HAP-1 (cell line): ENCODE results near the gene NEDD8.

Experiments
- DNase-seq, 2 experiments: peaks; one replicate each; pipeline ENCODE4 v3.0.0-alpha.2; 2016 to 2020; ENCODE audit warnings: low spot score in 2 of 2
- H3K27me3 ChIP-seq: fragments of 250-450 bp; sonication (Bioruptor Pico); 2 replicates; pipeline ENCODE4 v1.5.1; 2020; ENCODE audit warnings: low read depth, mild to moderate bottlenecking, moderate library complexity
- H3K36me3 ChIP-seq: fragments of 250-450 bp; sonication (Bioruptor Pico); replicated peaks from 2 replicates; pipeline ENCODE4 v1.5.1; 2020; ENCODE audit warnings: mild to moderate bottlenecking
- H3K4me1 ChIP-seq: fragments of 250-450 bp; sonication (Bioruptor Pico); 2 replicates; pipeline ENCODE4 v1.5.1; 2020; ENCODE audit warnings: mild to moderate bottlenecking
- H3K4me3 ChIP-seq: fragments of 250-450 bp; sonication (Bioruptor Pico); 2 replicates; pipeline ENCODE4 v1.5.1; 2020; ENCODE audit warnings: mild to moderate bottlenecking, moderate library complexity
- H3K9me3 ChIP-seq: fragments of 250-450 bp; sonication (Bioruptor Pico); 2 replicates; pipeline ENCODE4 v1.5.1; 2020; ENCODE audit warnings: mild to moderate bottlenecking, moderate library complexity
- in situ Hi-C: fragments of 300-500 bp; cut with MboI; formaldehyde crosslinking; loops from 3 replicates; pipeline ENCODE4 v1.14.3; 2020; ENCODE audit warnings: low sequenced_read_pairs, inconsistent platforms, mixed read lengths

Gene NEDD8

DNA sequence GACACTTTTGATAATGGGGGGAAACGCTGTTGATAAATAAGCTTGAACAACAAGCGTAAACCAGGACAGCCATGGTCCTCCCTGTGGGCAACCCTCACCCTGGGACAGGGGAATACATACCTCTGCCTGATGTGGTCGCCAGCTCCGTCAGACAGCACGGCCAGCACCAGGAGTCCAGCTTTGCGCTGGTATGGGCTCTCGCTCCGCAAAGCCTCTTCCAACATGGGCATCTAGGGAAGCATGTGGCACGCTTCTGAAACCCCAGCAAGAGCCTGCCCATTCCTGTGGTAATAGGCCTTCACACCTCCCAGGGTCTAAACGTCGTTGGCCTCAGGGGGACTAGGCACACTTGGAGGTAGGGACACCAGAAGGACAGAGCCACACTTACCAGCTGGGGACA, 46.4 kb downstream of the NEDD8 start:
- Histone ChIP-seq H3K4me3 (no peak overlapping the region), H3K9me3 (no peaks in the 10 kb centered on the region), H3K36me3 (peaks cover 63% of the 10 kb centered on the region), H3K4me1 (peaks cover 8% of the 10 kb centered on the region; the same call in 1 of the 2 replicates), H3K27me3 (no peaks in the 10 kb centered on the region)
- no peak for DNase-seq
- in situ Hi-C loops: no loop called here

DNA sequence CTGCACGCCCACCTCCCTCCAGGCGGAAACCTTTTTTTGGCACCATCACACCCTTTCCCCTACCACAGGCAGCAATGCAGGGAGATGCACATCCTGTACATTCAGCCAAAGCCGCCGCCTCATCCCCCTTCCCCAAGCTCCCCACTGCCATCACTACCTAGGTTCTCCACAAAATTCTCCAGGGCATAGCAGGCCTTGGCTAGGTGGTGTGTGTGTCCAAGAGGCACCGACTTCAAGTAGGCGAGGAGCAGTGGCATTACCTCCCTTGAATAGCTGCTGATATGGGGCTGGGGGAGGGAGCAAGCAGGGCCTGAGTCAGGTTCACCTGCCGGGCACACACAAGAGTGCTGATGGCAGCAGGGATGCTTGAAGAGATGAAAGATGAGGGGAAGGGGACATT, 47.1 kb downstream of the NEDD8 start:
- H3K36me3 ChIP-seq: peaks cover 70% of the 10 kb centered on the region
- in situ Hi-C loops: no loop called here

DNA sequence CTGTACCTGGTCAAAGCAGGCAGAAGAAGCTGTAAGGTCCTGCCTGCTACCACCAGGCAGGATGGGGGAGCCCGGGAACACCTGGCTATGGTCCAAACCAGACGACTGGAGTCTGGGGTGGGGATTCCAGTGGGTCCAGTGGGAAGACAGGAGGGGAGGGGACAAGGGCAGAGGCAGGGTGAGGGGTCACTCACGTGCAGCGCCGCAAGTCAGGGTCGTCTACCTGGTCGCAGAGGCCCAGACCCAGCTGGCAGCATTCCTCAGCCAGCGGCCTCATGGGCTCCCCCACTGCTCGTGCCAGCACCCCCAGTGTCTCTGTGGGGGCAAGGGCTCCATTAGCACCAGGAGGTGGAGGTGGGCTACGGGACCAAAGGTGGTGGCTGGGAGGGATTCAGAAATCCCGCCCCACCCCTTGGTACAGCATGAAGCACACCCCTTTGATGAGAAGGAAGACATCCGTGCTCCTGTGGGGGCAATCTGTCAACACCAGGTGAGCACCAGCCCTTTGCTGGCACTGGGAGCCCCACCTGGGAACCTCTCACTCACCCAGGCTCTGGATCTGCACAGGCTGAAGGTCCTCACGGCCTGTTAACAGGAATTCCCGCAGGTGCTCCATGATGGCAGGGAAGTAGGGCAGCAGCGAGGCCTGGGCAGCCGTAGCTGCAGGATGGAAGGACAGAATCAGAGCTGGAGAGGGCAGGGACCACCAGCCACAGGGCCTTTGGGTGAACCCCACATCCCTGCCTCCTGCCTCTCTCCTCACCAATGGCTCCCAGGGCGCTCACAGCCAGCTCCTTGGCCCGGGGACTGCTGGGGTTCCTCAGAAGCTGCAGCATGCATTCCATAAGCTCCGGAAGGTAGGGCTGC, 47.8 kb downstream of the NEDD8 start:
- no peak for DNase-seq
- peaks cover 8% of the 10 kb centered on the region; the same call in 1 of the 2 replicates for H3K4me1 ChIP-seq
- H3K27me3 ChIP-seq: no peaks in the 10 kb centered on the region
- H3K36me3 ChIP-seq: peaks cover 76% of the 10 kb centered on the region
- no peaks in the 10 kb centered on the region for H3K9me3 ChIP-seq
- in situ Hi-C loops: no loop called here
- H3K4me3 ChIP-seq: no peak overlapping the region

More for the DNA sequence above, 47.1 kb downstream of the NEDD8 start:
- Histone ChIP-seq H3K9me3 (no peaks in the 10 kb centered on the region), H3K4me3 (no peak overlapping the region), H3K27me3 (no peaks in the 10 kb centered on the region), H3K4me1 (peaks cover 8% of the 10 kb centered on the region; the same call in 1 of the 2 replicates)
- DNase-seq: no peak

DNA sequence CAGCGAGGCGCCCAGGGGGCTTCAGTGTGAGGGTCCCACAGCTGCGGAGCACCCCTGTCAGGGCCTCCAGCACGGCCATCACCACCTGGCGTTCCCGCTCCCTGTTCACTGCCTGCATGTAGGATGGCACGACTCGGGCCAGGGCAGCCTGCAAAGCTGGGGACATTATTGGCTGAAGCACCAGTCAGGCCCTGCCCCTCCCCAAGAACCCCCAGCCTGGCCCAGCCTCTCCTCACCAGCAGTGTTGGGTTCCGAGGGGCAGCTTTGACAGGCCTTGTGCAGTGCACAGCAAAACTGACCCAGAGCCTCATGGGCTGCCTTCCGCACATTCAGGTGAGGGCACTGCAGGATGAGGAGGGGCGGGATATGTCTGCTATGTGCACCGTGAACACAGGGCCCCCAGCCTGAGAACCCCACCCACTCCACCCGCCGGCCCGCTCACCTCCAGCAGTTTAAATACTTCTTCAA, 49.1 kb downstream of the NEDD8 start:
- in situ Hi-C loops: no loop called here
- Histone ChIP-seq H3K9me3 (no peaks in the 10 kb centered on the region), H3K4me3 (no peak overlapping the region), H3K36me3 (peaks cover 89% of the 10 kb centered on the region), H3K27me3 (no peaks in the 10 kb centered on the region), H3K4me1 (peaks cover 4% of the 10 kb centered on the region; the same call in 1 of the 2 replicates)
- no peak for DNase-seq

DNA sequence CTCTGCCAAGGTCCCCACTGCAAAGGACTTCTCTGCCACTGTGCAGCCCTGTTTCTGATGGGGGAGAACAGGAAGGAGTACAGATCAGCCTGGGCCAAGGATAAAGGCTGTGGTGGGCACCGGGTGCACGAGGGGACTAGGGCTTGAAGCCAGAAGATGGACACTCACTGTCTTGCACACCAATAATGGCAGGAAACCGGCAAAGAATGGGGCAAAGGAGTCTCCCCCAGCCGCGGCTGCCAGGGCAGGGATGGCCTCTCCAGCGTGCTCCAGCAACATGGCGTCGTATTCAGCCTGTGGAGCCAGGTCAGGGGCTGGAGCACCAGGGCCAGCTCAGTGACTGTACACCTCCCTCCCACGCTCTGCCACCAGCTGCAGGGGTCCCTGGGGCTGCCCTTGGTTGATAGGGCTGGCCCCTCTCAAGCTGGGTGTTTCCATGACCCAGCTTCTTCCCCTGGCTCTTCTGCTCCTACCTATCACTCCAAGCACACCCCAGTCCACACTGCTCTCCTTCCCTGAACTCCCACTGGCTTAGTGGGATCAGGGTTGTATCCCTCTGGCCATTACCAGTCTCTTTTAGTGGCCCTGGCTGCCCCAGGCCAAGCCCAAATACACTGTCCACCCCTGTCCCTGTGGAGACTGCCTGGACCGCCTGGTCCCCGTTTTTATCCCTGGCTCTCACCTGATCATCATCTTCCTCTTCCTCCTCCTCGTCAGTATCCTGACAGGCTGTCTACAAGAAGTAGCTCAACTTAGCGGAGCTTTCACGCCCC, 49.9 kb downstream of the NEDD8 start:
- Histone ChIP-seq H3K36me3 (peaks cover 86% of the 10 kb centered on the region), H3K27me3 (no peaks in the 10 kb centered on the region), H3K4me1 (no peaks in the 10 kb centered on the region), H3K4me3 (no peak overlapping the region), H3K9me3 (no peaks in the 10 kb centered on the region)
- in situ Hi-C loops: no loop called here
- DNase-seq: no peak

DNA sequence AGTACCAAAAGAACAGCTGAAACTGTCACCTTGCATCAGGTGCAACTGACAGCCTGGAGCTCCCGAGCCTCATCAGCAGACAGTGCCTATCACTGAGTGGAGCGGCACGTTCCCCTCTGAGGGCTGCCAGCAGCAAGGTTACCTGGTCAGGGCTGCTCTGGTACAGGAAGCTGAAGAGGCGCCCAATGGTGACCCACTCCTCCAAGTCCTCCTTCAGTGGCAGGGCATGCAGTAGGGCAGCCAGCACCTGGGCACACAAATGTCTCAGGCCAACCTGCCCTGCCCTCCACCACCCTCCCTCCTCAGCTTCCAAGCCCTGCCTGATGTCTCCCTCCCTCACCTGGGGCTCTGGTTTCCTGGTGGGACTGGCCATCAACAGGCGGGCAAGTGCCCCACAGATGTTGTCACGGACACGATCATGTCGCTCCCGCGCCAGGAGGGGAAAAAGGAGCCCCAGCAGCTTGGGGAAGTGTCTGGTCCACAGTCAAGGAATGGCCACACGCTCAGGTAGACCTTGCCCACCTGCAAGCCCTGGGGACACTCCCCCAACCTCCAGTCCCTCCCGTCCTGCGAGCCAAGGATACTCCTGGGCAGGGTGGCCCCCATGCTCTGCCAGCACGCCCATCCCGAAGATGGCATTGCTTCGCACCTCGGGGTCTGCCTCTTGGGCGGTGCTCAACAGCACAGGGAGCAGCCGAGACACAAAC, 50.6 kb downstream of the NEDD8 start:
- DNase-seq: no peak
- no peaks in the 10 kb centered on the region for H3K27me3 ChIP-seq
- H3K36me3 ChIP-seq: peaks cover 79% of the 10 kb centered on the region
- H3K4me3 ChIP-seq: no peak overlapping the region
- no peaks in the 10 kb centered on the region for H3K9me3 ChIP-seq
- in situ Hi-C loops: no loop called here
- H3K4me1 ChIP-seq: no peaks in the 10 kb centered on the region

DNA sequence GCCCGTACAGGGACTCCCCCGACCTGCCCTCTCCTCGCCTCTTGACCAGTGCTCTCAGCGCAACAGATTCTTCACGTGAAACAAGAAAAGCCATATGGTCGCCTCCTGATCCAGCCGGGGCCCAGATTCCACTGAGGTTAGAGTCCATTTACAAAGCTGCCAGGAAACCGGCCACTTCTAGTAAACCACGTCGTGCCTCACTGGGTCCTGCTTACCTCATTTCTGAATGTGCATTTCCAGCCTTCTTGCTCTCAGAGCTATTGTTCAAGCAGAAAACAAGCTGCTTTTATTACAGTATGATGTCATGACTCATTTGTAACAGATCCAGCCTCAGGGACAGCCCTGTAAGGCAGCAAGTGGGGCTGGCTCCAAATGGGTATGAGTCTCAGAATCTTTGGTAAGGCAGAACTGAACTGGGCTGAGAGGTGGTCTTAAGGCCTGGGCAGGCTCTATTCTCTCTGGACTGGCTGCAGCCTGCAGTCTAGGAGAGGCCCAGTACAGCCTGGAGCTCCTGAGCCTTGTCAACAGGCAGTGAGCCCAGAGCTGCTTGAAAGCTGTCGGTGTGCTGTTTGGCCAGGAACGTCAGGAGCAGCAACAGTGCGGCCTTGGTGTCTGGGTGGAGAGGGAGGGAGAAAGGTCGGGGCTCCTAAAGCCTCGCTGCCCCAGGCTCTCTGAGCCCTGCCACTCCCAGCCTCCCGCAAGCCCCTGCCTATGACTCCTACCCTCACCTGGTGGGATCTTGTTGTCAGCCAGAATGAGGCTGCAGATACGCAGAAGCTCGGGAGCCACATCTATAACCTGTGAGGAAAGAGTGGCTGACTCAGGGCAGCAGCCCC, 52.0 kb downstream of the NEDD8 start:
- in situ Hi-C loops: no loop called here
- Histone ChIP-seq H3K27me3 (no peaks in the 10 kb centered on the region), H3K36me3 (peaks cover 67% of the 10 kb centered on the region), H3K9me3 (no peaks in the 10 kb centered on the region), H3K4me3 (no peak overlapping the region), H3K4me1 (no peaks in the 10 kb centered on the region)
- no peak for DNase-seq

DNA sequence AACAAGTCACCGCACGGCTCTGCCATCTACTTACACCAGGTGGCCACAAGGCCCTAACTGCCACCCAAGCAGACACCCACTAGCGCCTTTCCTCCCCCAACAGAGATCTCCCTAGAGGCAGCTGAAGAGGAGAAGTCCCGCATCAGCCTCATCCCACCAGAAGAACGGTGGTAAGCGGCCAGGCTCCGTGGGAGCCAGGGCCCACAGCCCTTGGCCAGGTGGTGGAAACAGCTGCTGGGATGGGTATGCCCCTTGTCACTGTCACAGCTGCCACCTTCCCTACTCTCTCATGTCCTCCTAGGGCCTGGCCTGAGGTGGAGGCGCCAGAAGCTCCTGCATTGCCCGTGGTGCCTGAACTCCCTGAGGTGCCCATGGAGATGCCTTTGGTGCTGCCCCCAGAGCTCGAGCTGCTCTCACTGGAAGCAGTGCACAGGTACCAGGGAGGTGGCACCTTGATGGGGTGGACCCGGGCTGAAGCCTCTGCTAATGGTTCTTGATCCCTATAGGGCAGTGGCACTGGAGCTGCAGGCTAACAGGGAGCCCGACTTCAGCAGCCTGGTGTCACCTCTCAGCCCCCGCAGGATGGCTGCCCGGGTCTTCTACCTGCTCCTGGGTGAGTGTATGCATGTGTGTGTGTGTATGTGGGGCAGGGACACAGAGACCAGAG, 52.7 kb downstream of the NEDD8 start:
- Histone ChIP-seq H3K9me3 (no peaks in the 10 kb centered on the region), H3K4me1 (no peaks in the 10 kb centered on the region), H3K4me3 (no peak overlapping the region), H3K36me3 (peaks cover 60% of the 10 kb centered on the region), H3K27me3 (no peaks in the 10 kb centered on the region)
- no peak for DNase-seq
- in situ Hi-C loops: no loop called here

DNA sequence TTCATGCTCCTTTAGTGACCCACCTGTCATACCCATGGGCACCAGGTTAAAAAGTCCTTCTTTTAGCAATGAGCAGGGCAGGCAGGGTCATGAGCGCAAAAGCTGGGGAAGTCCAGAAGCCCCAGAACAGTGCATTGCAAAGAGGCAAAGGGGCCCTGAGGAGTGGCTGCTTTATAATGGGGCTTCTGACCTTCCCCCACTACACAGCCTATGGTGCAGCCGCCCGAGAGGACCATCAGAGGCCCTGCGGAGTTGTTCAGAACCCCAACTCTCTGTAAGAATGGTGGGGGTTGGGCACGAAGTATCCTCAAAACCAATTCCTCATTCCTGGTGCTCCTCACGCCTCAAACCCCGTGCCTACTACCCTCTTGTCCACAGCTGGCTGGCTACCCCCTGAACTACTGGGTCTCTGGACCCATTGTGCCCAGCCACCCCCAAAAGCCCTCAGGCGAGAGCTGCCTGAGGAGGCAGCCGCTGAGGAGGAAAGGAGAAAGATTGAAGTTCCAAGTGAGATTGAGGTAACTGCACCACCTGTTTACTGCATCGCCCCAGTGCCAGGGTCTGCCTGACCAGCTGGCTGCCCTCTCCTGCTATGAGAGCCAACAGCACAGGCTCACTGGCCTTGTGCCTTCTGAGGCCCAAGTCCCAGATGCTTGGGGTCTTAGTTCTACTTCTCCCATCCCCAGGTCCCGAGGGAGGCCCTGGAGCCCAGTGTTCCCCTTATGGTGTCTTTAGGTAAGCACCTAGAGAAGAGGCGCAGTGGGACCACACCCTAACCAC, 53.6 kb downstream of the NEDD8 start:
- Histone ChIP-seq H3K36me3 (peaks cover 55% of the 10 kb centered on the region), H3K4me3 (no peak overlapping the region), H3K27me3 (no peaks in the 10 kb centered on the region), H3K4me1 (no peaks in the 10 kb centered on the region), H3K9me3 (no peaks in the 10 kb centered on the region)
- DNase-seq: no peak
- in situ Hi-C loops: no loop called here

DNA sequence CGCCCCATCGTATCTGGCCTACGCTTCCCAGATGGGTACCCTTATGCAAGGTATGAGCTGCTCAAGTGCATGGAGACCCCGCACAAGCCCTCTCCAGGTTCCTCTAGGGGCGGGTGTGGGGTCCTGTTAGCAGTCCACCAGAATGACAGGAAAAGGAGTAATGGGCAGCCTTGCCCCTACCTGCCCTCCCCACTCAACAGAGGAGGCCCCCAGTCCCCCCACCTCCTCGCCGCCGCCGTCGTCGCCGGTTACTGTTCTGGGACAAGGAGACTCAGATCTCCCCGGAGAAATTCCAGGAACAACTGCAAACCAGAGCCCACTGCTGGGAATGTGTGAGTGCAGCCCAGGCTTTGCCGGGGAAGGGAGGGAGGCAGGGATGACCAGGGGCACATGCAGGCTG, 54.3 kb downstream of the NEDD8 start:
- Histone ChIP-seq H3K4me3 (no peak overlapping the region), H3K36me3 (peaks cover 48% of the 10 kb centered on the region)

DNA sequence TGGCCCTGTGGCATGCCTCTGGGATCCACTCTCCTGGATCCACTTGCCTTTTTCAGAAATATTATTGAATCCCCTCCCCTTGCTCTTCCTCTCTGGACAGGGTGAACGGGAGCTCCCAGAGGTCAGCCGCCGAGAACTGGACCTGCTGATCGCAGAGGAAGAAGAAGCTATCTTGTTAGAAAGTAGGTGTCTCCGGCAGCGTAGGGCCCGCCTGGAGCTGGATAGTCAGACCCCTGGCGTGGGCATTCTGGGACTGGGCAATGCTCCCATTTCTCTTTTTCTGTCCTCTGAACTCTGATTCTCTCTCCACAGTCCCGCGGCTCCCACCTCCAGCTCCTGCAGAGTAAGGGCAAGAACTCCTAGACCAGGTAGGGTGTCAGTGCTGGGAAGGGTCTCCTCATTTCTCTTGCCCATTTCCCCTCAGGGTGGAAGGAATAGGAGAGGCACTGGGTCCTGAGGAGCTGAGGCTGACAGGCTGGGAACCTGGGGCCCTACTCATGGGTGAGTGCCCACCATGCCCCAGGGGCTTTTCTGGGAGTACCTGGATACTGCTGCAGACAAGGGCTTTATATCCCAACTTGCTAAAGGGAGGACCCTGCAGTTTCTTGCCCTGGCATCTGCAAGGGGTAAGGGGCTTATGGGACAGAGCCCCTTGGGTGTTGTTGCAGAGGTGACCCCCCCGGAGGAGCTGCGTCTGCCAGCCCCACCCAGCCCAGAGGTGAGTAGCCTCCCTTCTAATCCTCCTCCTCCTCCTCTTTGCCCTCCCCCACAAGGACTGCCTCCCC, 54.9 kb downstream of the NEDD8 start:
- DNase-seq: no peak
- Histone ChIP-seq H3K4me3 (no peak overlapping the region), H3K27me3 (no peaks in the 10 kb centered on the region), H3K36me3 (peaks cover 42% of the 10 kb centered on the region), H3K9me3 (no peaks in the 10 kb centered on the region), H3K4me1 (no peaks in the 10 kb centered on the region)
- in situ Hi-C loops: no loop called here

More for the DNA sequence above, 54.3 kb downstream of the NEDD8 start:
- Histone ChIP-seq H3K4me1 (no peaks in the 10 kb centered on the region), H3K9me3 (no peaks in the 10 kb centered on the region), H3K27me3 (no peaks in the 10 kb centered on the region)
- in situ Hi-C loops: no loop called here
- no peak for DNase-seq
